ENCODE results near the gene WBP1L. TPM values are rescaled to one million over a fixed set of nuclear protein-coding genes. Genes with fewer than 3 reads are reported as not detected.

WBP1L gene
- total RNA-seq, 2 donors from 2014 or later = 30.6 to 41.1 TPM

DNA sequence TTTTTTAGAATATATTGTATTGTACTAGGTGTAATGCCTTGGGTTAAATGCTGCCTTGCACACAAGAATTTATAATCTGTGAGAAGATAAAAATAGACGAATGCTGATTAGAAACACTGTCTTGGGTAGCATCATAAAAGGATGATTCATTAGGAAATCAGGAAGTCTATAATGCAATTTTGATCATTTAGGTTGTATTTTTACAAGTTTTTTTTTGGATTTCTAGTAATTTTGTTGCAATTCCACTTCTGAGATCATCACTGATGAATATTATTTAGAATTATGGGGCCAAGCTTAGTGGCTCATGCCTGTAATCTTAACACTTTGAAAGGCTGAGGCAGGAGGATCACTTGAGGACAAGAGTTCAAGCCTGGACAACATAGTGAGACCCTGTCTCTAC is 29.6 kb downstream of the WBP1L start:
- no peak for DNase-seq
- intact Hi-C loops (cut with DNase I) = no loop called here
- ATAC-seq = no peak

- ATAC-seq = peak in 1 of 2 donors; percentile 2
- peak; percentile 46 for DNase-seq
- intact Hi-C loops (cut with DNase I) = no loop called here
These were observed 30.2 kb downstream of the WBP1L start for GRCh38 chr10:102773986-102774385.

GRCh38 chr10:102775201-102775934 is 31.6 kb downstream of the WBP1L start:
- intact Hi-C loops (cut with DNase I) = no loop called here
- DNase-seq = peak; percentile 82
- ATAC-seq = peak; percentile 61 to 67

- ATAC-seq = peak; percentile 78 to 83
- intact Hi-C loops (cut with DNase I) = no loop called here
- DNase-seq = peak; percentile 90
These were observed 32.4 kb downstream of the WBP1L start for GRCh38 chr10:102775935-102776669.

DNA sequence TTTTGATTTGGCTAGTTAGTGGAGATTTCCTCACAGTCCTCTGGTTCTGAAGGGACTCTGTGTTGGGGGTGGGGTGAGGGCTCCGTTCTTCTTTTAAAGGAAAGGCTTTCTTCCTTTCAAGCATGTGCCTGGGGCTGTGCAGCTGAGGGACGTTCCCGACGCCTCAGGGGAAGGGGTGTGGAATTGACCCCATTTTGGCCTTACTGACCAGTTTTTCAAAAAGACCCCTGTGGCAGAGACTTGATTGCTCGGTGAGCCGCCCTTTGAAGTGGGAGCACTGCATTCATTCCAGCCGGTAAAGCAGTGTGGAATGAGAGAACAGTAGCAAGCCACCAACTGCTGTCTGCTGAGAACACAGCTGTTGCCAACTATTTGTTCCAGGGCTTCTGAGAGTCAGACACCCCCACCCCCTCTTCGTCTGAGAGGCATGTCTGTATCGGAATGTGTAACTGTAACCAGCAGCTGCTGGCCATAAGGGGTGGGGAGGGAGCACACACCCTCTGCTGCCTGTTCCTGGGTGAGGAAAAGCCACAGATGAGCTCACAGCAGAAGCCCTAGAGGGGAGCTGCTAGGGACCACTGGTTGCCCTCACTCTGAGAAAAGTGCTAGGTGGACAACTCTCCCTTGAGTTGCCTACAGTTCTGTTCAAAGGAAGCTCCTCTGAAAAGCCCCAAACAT is 33.2 kb downstream of the WBP1L start:
- peak; percentile 78 for ATAC-seq
- DNase-seq = peak; percentile 86
- intact Hi-C loops (cut with DNase I) = no loop called here

DNA sequence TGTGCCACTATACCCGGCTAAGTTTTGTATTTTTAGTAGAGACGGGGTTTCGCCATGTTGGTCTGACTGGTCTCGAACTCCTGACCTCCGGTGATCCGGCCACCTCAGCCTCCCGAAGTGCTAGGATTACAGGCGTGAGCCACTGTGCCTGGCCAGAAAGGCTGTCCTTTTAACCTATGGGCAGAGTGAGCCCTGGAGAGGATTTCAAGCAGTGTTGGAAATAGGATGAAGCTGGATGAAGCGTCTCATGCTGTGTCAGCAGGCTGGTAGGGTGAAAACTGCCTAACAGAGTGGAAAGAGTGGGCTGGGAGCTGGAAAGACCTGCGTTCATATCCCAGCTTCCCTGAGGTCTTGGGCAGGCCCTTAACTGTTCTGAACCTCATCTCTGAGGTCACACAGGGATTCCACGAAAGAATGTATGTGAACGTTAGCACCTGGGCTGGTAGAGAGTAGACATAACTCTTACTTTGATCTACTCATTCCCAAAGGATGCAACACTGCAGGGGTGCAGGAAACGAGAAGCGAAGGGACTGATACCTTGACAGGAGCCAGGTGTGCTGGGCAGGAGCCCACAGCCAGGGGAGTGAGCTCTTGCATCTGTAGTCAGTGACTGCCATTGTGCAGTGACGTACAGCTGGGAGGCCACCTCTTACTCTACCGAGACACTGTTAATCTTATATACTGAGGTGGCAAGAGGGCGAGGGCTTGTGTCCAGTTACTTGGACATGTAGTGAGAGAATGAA is 34.1 kb downstream of the WBP1L start:
- intact Hi-C loops (cut with DNase I) = no loop called here
- ATAC-seq (no peak), DNase-seq (no peak)

DNA sequence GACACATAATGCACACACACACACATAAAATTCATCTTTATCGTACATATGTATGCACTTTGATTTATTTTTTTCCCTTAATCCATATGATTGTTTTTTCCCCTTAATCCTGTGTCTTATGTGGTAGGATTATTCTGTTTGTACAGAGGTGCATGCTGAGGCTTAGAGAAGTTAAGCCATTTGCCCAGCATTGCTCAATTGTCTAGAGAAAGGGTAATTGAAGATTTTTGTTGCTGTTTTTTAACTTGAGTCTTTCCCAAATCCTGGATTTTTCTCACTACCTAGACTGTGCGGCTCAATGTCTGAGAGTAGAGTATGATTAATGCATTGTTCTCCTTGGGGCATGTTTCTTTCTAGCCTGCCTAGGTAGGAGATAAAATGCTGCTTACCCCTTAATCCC is 35.0 kb downstream of the WBP1L start:
- intact Hi-C loops (cut with DNase I) = no loop called here
- DNase-seq (no peak), ATAC-seq (no peak)

DNA sequence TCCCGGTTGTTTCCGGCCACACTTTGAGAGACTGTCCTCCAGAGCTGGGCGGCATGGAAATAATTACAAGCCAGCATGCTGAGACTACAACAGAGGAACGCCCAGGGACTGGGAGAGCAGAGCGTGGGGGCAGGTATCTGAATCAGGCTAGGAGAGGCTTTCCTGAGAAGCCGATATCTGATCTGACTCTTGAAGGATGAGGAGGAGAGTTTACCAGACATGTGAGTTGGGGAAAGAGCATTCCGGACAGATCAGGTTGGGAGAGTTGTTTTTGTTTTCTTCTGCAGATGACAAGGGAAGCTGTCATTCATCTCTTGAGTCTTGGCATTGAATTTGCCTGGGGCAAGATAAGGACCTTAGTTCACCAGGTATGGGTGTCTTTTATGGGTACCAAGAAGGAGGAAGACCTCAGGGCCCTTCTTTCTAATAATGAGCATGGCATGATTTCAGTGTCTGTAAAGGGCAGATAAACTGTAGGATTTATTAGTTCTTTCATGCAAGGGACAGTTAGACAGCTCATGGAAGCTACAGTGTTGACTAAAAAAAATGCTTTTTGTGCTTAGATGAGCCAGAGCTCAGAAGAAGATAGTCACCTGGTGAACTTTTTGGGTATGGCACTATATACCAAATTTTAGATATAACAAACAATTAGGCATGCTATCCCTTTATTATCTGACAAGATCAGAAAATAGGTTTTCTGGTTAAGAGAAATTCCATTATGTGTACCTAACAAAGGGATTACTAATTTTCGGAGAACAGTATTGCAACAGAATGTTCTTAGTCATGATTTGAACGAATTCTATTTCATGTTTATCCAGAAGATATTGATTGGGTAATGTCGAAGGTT is 36.2 kb downstream of the WBP1L start:
- intact Hi-C loops (cut with DNase I) = no loop called here
- ATAC-seq (peak in 1 of 2 donors; percentile 3), DNase-seq (peak; percentile 65)

GRCh38 chr10:102780527-102780808 is 36.7 kb downstream of the WBP1L start:
- intact Hi-C loops (cut with DNase I) = no loop called here
- DNase-seq (no peak), ATAC-seq (no peak)

DNA sequence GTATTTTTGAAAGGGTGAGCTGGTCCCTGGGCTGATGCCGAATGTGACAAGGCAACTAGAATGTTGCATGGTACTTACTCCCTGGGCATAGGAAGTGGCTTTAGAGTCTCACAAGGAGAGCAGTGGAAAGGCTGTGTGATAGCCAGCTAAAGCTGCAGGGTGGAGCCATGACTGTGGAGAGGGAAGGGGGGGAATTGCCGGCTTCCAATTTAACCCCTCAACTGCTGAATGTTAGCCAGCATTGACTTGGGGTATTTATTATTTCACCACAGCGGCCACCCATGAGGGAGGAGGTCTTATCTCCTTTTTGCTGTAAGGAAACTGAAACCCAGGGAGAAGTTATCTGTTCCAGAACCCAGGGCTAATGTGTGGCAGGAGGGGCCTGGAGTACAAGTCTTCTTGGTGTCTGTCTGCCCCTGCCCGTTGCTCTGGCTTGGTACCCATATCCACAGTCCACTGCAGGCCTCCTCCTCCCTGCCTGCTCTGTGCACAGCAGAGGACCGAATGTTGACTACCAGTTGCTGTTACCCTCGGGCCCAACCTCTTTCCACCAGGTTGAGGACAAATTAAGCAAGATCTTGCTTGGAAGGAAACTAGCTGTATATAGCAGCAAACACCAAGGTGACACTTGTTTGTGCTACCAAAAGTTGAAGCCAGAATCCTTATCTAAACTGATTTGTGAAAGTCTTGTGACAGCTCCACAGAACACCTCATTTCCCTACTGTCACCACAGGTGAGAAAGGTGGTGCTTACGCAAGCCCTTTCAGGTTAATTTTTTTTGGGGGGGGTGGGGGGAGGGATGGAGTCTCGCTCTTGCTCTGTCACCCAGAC is 37.6 kb downstream of the WBP1L start:
- DNase-seq (no peak), ATAC-seq (peak in 1 of 2 donors; percentile 14)
- intact Hi-C loops (cut with DNase I) = no loop called here

GRCh38 chr10:102781921-102782557 is 38.3 kb downstream of the WBP1L start:
- ATAC-seq = peak; percentile 45 to 56
- DNase-seq = no peak
- intact Hi-C loops (cut with DNase I) = no loop called here

GRCh38 chr10:102782673-102783551 is 39.2 kb downstream of the WBP1L start:
- ATAC-seq (peak; percentile 56 to 75), DNase-seq (peak; percentile 86)
- intact Hi-C loops (cut with DNase I) = no loop called here

- intact Hi-C loops (cut with DNase I) = no loop called here
- ATAC-seq (peak; percentile 10 to 25), DNase-seq (no peak)
These were observed 39.8 kb downstream of the WBP1L start for GRCh38 chr10:102783568-102783967.

- ATAC-seq (peak; percentile 2 to 42), DNase-seq (no peak)
- intact Hi-C loops (cut with DNase I) = no loop called here
These were observed 42.1 kb downstream of the WBP1L start for GRCh38 chr10:102785818-102786217.

GRCh38 chr10:102791754-102792395 is 48.1 kb downstream of the WBP1L start:
- intact Hi-C loops (cut with DNase I) = no loop called here
- DNase-seq = no peak
- no peak for ATAC-seq
